Lung (tissue), 12 donors: ENCODE measurements around the gene VEGFB. TPM values are rescaled to one million over a fixed set of nuclear protein-coding genes. Genes with fewer than 3 reads are reported as not detected.

Source experiments
- ATAC-seq: fragments of 200-7000 bp; cut with Tn5 transposase; one replicate; pipeline ENCODE4 v1.9.1; 2020; ENCODE audit warnings: moderate number of reproducible peaks; ENCODE audit not compliant: insufficient read depth, low FRiP score
- DNase-seq, 3 donors: peaks; one replicate each; pipeline ENCODE4 v3.0.0-alpha.2; 2013 to 2017
- H3K27ac ChIP-seq, 2 donors: one replicate each; pipeline ENCODE4 v1.5.1; 2013; ENCODE audit warnings: mild to moderate bottlenecking in 2 of 2, moderate library complexity in 2 of 2, control low read depth in 1 of 2, inconsistent platforms in 1 of 2, low read depth in 1 of 2, low read length in 1 of 2
- H3K27me3 ChIP-seq, 3 donors: one replicate each; pipeline ENCODE4 v1.5.1; 2013; ENCODE audit warnings: low read length in 2 of 3; ENCODE audit not compliant: control insufficient read depth in 3 of 3, insufficient read depth in 3 of 3
- H3K36me3 ChIP-seq, 4 donors: one replicate each; pipeline ENCODE4 v1.5.1; 2013; ENCODE audit warnings: low read length in 4 of 4, mild to moderate bottlenecking in 1 of 4, moderate library complexity in 1 of 4; ENCODE audit not compliant: control insufficient read depth in 4 of 4, insufficient read depth in 4 of 4
- H3K4me1 ChIP-seq, 5 donors: one replicate each; pipeline ENCODE4 v1.5.1; 2013; ENCODE audit warnings: low read length in 5 of 5, mild to moderate bottlenecking in 2 of 5, moderate library complexity in 1 of 5; ENCODE audit not compliant: control insufficient read depth in 5 of 5, insufficient read depth in 5 of 5
- H3K4me3 ChIP-seq: one replicate; pipeline ENCODE4 v1.5.1; 2013; ENCODE audit warnings: mild to moderate bottlenecking, control low read depth, moderate library complexity
- H3K9ac ChIP-seq, 2 donors: one replicate each; pipeline ENCODE4 v1.5.1; 2013; ENCODE audit warnings: low read length in 2 of 2, control low read depth in 1 of 2; ENCODE audit not compliant: insufficient read depth in 1 of 2
- H3K9me3 ChIP-seq, 4 donors: one replicate each; pipeline ENCODE4 v1.5.1; 2013; ENCODE audit warnings: low read length in 3 of 4, mild to moderate bottlenecking in 1 of 4, moderate library complexity in 1 of 4; ENCODE audit not compliant: control insufficient read depth in 4 of 4, insufficient read depth in 3 of 4
- CTCF ChIP-seq: IDR thresholded peaks from 2 replicates; pipeline ENCODE4 v1.5.1; 2012; ENCODE audit warnings: mild to moderate bottlenecking; ENCODE audit errors: control extremely low read depth, extremely low read depth
- WGBS, 2 donors: extraction: QIAGEN DNeasy Blood & Tissue Kit; methylation state at CpG; one replicate each; pipeline ENCODE4 v1.1.7; 2013; 5-methylcytosine and 5-hydroxymethylcytosine counted together
- polyA plus RNA-seq, 2 donors: library from polyadenylated mRNA; stranded (reverse); fragments of 200-250 nt; gene quantifications; one replicate each; pipeline ENCODE4 v1.2.1, GENCODE V29; 2013
- total RNA-seq, 2 donors: library from RNA; depleted of rRNA in 1 of 2; stranded (reverse); fragments of >200 nt in 1 of 2; gene quantifications; one replicate each; pipeline ENCODE4 v1.2.1, GENCODE V29; 2014 to 2021
- donor health status: control.
- donor health status: control.
- donor health status: Bipolar disorder and iron deficiency.
- donor health status: healthy.
- donor health status: DM: yes; HTN: yes; CAD: no.

VEGFB gene
- total and polyA plus RNA-seq, 4 donors = 37.8 to 124 (median 79.4) TPM

GRCh38 chr11:64251753-64252002 lies 17.3 kb downstream of the VEGFB start:
- 0 to 2% methylated on average over 17 to 18 of the region's 18 CpGs for WGBS, 2 donors
- H3K36me3 ChIP-seq = peaks cover 0 to 22% (median 3%) of the 10 kb centered on the region in 4 donors
- peaks cover 0 to 26% (median 9%) of the 10 kb centered on the region in 5 donors for H3K4me1 ChIP-seq
- no peaks in the 10 kb centered on the region for H3K9me3 ChIP-seq
- ATAC-seq = no peak
- no peak for DNase-seq
- peak overlapping the region in 1 of 2 donors; percentile 58 for H3K9ac ChIP-seq
- H3K27me3 ChIP-seq = no peaks in the 10 kb centered on the region
- peak overlapping the region; percentile 62 for H3K4me3 ChIP-seq
- peak overlapping the region; percentile 24 to 63 for H3K27ac ChIP-seq
- no peak for TF ChIP-seq CTCF

DNA sequence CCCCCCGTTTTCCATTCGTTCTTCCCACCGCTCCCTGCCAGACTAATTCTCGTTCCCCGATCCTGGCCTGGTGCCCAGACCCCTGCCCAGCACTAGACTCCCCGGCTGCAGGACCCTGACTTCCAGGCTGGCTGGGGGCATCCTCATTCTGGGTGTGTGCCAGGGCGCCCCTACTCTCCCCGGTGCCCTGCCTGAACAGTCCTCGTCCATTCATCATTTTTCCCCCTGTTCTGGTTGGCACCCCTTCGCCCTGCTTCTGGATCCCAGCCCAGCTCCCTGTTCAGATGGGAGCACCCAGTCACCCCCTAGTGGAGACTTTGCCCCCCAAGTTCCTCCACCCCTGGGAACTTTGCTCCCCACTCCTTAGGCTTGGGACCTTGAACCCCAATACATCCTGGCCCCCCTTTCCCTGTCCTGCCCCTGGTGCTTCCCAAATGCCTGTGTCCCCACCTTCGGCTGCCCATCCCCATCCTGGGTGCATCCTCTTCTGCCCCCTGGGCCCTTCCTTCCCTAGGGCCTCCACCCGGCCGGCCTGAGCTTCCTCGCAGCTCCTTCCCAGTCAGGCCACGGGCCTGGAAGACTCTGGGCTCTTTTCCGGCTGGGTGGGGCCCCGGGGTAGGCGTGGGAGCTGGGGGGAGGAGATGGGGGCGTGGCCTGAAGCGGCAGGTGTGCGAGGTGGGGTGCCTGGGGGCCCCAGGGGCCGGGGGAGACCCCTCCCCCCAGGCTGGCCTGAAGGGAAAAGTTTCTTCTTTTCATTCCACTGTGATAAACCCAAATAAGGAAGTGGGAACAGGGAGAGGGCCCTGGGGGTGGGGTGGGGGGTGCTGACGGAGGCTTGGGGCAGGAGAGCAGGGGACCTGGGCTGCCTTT lies 17.9 kb downstream of the VEGFB start:
- no peaks in the 10 kb centered on the region for H3K9me3 ChIP-seq
- peak; percentile 29 to 52 (median 40) for DNase-seq
- H3K4me3 ChIP-seq = peak overlapping the region; percentile 62
- peak; percentile 63 for ATAC-seq
- no peak for TF ChIP-seq CTCF
- H3K27me3 ChIP-seq = no peaks in the 10 kb centered on the region
- H3K36me3 ChIP-seq = peaks cover 0 to 23% (median 3%) of the 10 kb centered on the region in 4 donors
- WGBS, 2 donors = 3 to 4% methylated on average over 22 to 23 of the region's 23 CpGs
- peak overlapping the region in 1 of 2 donors; percentile 58 for H3K9ac ChIP-seq
- H3K27ac ChIP-seq = peak overlapping the region in 1 of 2 donors; percentile 35
- H3K4me1 ChIP-seq = peaks cover 0 to 23% (median 9%) of the 10 kb centered on the region in 5 donors

DNA sequence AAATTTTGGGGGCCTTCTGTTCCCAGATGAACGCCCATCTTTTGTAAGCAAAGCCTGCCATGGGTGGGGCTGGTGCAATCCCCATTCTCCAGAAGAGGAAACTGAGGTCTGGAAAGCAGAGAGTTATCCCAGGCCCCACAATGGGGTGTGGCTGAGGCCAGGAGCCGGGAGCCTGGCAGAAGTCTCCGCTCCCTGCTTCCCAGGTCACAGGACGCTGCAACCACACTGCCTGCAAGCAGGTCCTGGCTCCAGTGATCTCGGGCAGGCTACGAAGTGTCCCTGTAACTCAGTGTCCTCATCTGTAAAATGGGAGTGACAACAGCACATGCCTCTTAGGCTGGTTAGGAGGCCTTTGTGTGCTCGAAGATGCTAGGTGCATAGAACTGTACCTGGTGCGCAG lies 18.7 kb downstream of the VEGFB start:
- no peak for TF ChIP-seq CTCF
- WGBS, 2 donors = 78 to 80% methylated on average over 8 of the region's 8 CpGs
- Histone ChIP-seq H3K27ac (no peak overlapping the region), H3K27me3 (no peaks in the 10 kb centered on the region), H3K36me3 (peaks cover 0 to 25% (median 4%) of the 10 kb centered on the region in 4 donors), H3K4me3 (no peak overlapping the region), H3K4me1 (peaks cover 0 to 18% (median 9%) of the 10 kb centered on the region in 5 donors), H3K9ac (no peak overlapping the region), H3K9me3 (no peaks in the 10 kb centered on the region)
- ATAC-seq = no peak
- no peak for DNase-seq
